Activated T-helper 1 cell treated with anti-CD3 and anti-CD28 coated beads, Interleukin-2, amount 50 U/mL, for 16 hours (primary cell): Measurements from ENCODE around the gene PRDM16.

ENCODE experiments used
- DNase-seq, 2 donors: peaks; one replicate each; pipeline ENCODE4 v3.0.0-alpha.2; 2020; ENCODE audit warnings: low read depth in 1 of 2, low spot score in 1 of 2

PRDM16 gene

GRCh38 chr1:3363756-3364155 lies 294.8 kb downstream of the PRDM16 start:
- DNase-seq, result no peak

GRCh38 chr1:3364551-3364950 lies 295.5 kb downstream of the PRDM16 start:
- DNase-seq, result no peak

- no peak for DNase-seq
Observed at GRCh38 chr1:3364983-3365382, 296.0 kb downstream of the PRDM16 start.

- no peak for DNase-seq
Observed at GRCh38 chr1:3365523-3366125, 296.6 kb downstream of the PRDM16 start.

- DNase-seq, result no peak
Observed at GRCh38 chr1:3366126-3367051, 297.4 kb downstream of the PRDM16 start.

- no peak for DNase-seq
Observed at GRCh38 chr1:3367376-3367775, 298.4 kb downstream of the PRDM16 start.

GRCh38 chr1:3368059-3368458 lies 299.1 kb downstream of the PRDM16 start:
- DNase-seq, result no peak

GRCh38 chr1:3368711-3369445 lies 299.9 kb downstream of the PRDM16 start:
- DNase-seq, result no peak

- DNase-seq, result no peak
Observed at GRCh38 chr1:3369446-3370076, 300.6 kb downstream of the PRDM16 start.

GRCh38 chr1:3370856-3371703 lies 302.1 kb downstream of the PRDM16 start:
- DNase-seq, result no peak

GRCh38 chr1:3372317-3372716 lies 303.3 kb downstream of the PRDM16 start:
- no peak for DNase-seq

GRCh38 chr1:3373175-3373574 lies 304.2 kb downstream of the PRDM16 start:
- no peak for DNase-seq

- DNase-seq, result no peak
Observed at GRCh38 chr1:3373700-3374405, 304.9 kb downstream of the PRDM16 start.

- no peak for DNase-seq
Observed at GRCh38 chr1:3375245-3375644, 306.2 kb downstream of the PRDM16 start.

GRCh38 chr1:3377166-3377565 lies 308.2 kb downstream of the PRDM16 start:
- DNase-seq, result no peak

GRCh38 chr1:3377604-3378279 lies 308.7 kb downstream of the PRDM16 start:
- no peak for DNase-seq

- no peak for DNase-seq
Observed at GRCh38 chr1:3378411-3379208, 309.6 kb downstream of the PRDM16 start.

- DNase-seq, result no peak
Observed at GRCh38 chr1:3379934-3380333, 310.9 kb downstream of the PRDM16 start.
